HG03520 (cell line): ENCODE results near the gene MAFG.
A peak's percentile ranks its signal among the peaks of the same experiment; 100 is the strongest.

Source experiments
- ATAC-seq: cut with Tn5 transposase; IDR thresholded peaks from one replicate; pipeline ENCODE4 v1.9.1; 2021; ENCODE audit warnings: mild to moderate bottlenecking, moderate library complexity; ENCODE audit not compliant: unreplicated experiment

MAFG gene

GRCh38 chr17:81940538-81941483, 13.3 kb upstream of the MAFG start:
- ATAC-seq: no peak

GRCh38 chr17:81939881-81940385, 12.4 kb upstream of the MAFG start:
- ATAC-seq: no peak

GRCh38 chr17:81939218-81939617, 11.7 kb upstream of the MAFG start:
- no peak for ATAC-seq

- no peak for ATAC-seq
These were observed 8.2 kb upstream of the MAFG start for GRCh38 chr17:81935709-81936084.

DNA sequence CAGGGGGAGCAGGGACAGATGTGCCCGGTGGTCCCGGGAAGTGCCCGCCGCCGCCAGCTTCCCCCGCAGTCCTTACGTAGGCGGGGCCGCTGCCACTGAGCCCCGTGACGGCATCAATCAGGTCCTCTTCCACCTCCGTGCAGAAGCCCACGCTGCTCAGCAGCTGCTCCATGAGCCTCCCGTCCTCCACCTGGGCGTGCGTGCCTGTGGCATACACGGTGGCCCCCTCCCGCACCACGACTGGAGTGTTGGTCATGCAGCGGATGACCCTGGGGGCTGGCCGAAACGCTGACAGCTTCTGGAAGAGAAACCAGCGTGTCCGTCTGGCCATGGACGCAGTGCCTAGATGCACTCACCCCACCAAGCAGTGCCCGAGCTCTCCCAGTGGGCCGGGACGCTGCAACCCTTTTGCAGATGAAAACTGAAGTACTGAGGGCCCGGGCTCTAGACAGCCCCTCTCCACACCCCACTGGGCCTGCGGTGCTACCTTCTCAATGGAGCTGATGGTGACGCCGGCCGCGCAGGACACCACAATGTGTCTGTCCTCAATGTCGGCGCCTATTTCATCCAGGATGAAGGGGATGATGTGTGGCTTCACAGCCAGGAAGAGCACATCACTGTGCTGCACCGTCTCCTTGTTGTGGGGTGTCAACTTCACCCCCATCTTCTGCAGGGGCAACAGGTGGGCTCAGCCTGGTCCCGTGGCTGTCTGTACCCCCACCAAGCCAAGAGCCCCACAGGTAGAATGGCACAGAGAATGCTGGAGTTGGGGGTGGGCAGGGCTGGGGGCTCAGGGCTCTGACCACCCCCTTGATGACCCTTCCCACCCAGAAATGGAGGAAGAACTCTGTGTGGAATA, 7.5 kb upstream of the MAFG start:
- ATAC-seq: no peak

DNA sequence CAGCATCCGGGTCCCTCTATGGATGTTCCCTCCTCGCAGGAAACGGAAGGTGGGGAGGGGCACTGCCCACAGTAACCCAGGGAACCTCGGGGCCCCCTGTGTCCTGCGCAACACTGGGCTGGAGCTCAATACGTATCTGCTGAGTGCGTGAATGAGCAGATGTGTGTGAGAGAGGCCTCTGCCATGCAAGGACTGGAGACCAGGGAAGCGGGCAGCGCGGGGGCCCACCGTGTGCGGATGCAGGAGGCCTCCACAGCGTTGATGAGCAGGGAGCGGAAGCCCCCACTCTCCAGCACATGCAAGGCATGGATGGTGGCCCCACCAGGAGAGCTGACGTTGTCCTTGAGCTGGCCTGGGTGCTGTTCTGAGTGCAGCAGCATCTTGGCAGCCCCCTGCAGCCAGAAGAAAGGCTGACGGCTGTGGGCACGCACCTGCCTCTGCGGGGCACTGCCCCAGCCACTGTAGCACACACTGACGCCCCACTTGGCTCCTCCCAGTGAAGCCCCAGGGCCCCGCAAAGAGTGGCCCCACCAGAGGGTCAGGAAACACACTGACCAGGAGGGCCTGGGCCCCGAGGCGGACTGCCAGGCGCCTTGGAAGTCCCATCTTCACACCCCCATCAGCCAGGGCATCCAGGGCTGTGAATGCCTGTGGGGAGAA, 6.7 kb upstream of the MAFG start:
- no peak for ATAC-seq

- no peak for ATAC-seq
These were observed 5.7 kb upstream of the MAFG start for GRCh38 chr17:81933178-81933699.

DNA sequence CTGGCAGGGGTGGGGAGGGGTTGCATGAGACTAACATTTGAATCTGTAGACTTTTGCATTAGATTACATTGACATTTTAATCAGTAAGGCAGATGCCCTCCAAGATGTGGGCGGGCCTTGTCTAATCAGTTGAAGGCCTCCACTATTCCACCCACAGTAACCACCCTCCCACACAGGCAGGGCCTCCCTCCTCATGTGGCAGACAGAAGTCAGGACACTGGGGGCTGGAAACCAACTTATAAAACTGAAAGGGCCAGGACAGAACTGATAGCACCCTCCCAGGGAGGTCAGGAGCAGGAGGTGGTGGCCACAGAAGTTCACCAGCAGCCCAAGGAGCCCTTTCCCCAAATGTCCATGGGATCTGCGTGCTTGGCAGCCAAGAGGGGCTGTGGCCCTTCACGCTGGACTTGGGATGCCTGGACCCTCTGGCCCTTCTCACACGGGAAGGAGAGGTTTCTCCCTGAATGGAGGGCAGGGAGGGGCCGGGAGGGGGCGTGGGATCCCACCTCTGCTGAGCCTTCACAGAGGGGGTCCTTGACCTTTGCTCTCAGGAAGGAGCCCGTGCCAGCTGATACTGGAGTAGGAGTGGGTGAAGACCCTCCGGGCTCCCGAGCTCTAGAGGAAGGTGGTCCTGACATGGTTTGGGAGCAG, 4.9 kb upstream of the MAFG start:
- no peak for ATAC-seq

- no peak for ATAC-seq
These were observed 4.2 kb upstream of the MAFG start for GRCh38 chr17:81931557-81932332.

DNA sequence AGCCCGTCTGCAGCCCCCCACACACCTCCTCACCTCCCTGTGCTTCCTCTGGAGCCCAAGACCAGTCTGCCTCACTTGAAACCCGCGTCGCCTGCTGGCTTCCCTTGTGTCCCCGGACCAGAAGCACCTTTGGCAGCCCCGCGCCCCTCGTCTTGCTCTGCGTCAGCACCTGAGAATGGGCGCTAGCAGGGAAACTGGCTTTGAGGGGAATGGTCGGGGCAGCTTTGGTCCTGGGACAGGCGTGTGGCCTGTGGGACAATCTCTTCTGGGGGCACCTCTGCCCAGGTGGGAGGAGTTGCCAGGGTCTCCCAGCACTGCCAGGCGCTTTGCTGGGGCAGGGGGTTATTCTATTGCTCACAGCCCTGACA, 3.6 kb upstream of the MAFG start:
- ATAC-seq: no peak

- no peak for ATAC-seq
These were observed 2.9 kb upstream of the MAFG start for GRCh38 chr17:81930142-81931125.

DNA sequence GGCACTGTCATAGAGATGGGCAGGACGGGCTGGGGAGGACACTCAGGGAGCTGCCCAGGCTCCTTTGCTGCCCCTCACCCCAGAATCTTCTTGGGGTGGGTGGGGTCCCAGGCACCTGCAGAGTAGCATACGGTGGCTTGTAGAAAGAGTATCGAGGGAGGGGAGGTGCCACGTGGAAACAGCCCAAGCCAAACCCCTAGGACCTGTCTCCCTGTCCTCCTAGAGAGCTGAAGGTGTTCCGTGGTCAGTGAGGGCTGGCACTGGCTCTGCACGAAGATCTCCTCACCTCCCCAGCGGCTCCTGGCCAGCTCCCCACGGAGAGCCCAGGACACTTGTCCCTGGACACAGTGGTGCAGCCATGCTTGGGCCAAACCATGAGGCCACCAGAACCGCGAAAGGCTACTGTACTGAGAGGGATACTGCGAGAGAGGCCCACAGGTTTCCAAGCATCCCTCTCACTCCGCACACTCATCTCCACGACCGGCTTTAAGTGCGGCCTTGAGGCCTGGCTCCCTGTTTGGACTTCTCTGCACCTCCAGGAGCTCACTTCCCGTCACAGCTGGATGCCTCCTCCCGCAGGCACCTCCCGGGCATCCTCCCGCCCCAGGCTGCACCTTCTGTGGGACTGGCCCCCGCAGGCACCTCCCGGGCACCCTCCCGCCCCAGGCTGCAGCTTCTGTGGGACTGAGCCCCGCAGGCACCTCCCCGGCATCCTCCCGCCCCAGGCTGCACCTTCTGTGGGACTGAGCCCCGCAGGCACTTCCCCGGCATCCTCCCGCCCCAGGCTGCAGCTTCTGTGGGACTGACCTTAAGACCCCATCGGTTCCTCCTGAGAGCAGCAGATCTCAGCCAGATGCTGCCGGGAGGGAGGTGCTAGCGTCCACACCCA, 2.0 kb upstream of the MAFG start:
- ATAC-seq: no peak

DNA sequence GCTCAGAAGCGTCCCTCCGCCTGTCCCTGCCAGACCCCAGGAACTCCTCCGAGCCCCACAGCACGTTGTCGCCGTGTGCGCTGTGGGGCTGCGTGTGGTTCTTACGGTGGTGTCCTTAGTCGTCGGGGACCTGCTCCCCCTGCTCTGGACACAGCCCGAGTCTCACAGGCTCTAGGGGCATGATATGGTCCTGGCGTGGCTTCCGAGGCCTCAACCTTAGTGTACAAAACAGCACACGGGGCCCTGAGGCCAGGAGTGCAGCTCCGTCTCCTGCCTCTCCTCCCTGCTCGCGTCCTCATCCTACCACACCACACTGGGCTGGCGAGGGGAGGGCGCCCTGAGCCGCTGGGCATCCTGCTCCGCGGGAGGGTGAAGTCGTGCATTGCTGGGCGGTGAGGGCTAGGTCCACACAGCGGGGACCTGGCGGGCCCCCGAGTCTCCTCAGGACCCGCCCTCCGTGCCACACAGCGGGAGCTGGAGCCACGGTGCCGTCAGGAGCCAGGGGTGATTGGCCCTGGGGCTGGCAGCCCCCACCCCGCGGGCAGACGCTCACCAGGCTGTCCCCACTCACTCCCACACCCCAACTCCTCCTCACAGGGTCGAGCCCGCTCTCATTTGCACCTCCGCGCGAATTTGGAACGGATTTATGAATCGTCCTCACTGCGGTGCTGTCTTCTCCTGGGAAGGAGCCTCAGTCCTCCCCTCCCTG, 1.2 kb upstream of the MAFG start:
- ATAC-seq: no peak

DNA sequence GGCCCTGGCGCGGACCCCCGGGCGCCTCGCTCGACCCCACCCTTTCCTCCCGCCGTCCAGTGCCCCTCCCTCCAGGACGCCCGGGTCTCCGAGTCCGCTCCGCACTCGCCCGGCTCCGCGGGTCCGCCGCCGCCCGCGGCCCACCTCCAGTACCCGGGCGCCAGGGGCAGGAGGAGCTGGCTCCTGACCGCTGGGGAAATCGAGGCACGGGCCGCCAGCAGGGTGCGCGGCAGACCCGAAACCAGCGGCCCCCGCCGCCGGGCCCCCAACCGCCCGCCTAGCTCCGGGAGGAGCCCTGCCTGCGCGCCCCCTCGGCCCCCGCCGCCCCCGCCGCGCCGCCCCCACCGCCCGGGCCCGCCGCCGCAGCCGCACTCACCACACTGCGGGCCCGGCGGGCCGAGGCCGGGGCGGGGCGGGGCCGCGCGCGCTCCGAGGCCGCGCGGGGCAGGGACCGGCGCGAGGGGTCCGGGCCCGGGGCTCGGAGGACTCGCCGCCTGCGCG, 333 bp downstream of the MAFG start:
- peak; percentile 22 for ATAC-seq

DNA sequence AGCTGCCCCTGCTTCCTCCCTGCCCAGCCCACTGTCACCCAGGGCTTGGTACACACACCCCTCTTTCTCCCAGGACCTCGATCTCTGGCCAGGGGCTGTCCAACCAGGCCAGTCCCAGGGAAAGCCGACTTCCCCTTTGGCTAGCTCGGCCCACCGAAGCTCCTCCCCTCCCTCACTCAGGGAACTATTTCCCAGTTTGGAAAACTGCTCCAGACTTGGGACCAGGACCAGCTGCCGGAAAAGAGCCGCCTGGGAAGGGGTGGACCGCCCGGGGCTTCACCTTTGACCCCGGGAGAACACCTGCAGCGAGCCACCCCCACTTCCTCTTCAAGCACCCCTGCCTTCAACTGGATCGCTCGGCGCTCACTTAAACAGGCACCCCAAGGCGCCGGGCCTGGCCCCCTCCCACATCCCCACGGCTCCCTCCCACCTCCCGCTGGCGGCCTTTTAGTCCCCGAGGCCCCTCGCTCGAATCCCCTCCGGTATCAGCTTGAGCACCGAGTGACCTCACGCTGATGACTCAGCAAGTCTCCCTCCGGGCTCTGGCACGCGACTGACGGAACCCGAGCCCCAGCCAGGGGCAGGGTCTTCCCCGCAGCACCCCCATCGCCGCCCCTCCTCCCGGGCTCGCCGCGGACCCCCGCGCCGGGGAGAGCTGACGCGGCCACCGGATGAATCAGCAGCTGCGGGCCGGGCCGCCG, 934 bp downstream of the MAFG start:
- ATAC-seq: no peak

- no peak for ATAC-seq
These were observed 1.6 kb downstream of the MAFG start for GRCh38 chr17:81925860-81926450.
